Activated gamma-delta T cell treated with anti-CD3 and anti-CD28 coated beads, Interleukin-2, amount 50 U/mL, for 16 hours (primary cell): ENCODE results near the gene SPAG4.
A peak's percentile ranks its signal among the peaks of the same experiment; 100 is the strongest.

Experiments
- DNase-seq: peaks from one replicate; pipeline ENCODE4 v3.0.0-alpha.2; 2020; ENCODE audit warnings: low read depth

SPAG4 gene, protein sequence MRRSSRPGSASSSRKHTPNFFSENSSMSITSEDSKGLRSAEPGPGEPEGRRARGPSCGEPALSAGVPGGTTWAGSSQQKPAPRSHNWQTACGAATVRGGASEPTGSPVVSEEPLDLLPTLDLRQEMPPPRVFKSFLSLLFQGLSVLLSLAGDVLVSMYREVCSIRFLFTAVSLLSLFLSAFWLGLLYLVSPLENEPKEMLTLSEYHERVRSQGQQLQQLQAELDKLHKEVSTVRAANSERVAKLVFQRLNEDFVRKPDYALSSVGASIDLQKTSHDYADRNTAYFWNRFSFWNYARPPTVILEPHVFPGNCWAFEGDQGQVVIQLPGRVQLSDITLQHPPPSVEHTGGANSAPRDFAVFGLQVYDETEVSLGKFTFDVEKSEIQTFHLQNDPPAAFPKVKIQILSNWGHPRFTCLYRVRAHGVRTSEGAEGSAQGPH

DNA sequence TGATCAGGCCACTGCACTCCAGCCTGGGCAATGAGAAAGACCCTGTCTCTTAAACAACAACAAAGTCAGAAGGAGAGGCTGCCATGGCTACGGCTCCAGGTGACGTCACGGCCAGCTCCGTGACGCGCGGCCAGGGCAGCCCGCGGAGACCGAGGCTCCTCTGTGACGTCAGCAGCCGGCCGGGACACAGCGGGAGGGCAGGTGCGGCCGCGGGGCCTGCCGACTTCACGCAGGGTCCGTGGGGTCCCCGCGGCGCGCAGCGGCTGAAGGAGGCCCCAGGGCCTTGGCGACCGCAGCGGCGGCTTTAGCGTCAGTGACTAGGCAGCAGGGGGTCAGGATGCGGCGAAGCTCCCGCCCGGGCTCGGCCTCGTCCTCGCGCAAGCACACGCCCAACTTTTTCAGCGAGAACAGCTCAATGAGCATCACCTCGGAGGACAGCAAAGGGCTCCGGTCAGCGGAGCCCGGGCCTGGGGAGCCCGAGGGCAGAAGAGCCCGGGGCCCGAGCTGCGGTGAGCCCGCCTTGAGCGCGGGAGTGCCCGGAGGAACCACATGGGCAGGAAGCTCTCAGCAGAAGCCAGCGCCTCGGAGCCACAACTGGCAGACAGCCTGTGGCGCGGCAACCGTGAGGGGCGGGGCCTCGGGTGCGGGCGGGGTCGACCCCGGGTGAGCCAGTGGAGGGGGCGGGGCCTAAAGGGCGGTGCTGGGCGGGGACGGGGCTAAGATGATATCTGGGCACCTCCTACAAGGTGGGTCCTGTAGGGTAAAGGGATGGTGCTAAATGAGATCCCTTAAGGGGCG, at the start of gene SPAG4:
Gene SPAG4, plus strand, starts transcription at position 163 of the 798 bp plus-strand sequence. Its CDS starts 175 bp downstream, at position 338.
- peak; percentile 100 for DNase-seq

DNA sequence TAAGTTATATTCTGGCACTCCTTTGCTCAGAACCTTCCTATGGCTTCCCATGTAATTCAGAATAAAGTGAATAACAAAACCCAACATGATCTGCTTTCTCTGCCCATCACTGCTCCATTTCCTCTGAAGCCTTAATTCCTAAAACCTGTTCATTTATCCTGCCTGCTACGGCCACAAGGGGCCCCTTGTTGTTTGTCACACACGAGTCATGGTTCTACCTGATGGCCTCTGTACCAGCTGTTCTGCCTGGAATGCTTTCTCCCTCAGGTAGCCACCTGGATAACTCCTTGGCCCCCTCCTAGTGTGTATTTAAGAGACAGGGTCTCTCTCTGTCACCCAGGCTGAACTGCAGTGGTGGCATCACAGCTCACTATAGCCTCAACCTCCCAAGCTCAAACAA, 47.0 kb upstream of the SPAG4 start:
- DNase-seq = no peak

DNA sequence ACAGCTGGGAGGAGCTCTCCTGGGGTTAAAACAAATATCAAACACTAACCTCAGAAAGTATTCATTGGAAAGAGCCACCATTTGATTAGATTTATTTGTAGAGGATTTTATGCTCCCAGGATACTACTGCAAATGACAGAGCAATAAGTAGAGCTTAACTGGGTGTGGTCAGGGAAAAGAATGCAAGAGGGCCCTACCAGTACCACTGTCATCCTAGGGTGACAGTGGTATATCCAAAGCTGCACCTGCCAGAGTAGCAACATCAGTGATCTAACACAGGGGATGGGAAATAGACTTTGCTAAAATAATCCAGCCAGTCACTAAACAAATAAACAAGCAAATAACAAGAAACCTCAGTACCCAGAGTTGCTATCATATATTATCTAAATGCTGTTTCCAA, 44.1 kb upstream of the SPAG4 start:
- no peak for DNase-seq

DNA sequence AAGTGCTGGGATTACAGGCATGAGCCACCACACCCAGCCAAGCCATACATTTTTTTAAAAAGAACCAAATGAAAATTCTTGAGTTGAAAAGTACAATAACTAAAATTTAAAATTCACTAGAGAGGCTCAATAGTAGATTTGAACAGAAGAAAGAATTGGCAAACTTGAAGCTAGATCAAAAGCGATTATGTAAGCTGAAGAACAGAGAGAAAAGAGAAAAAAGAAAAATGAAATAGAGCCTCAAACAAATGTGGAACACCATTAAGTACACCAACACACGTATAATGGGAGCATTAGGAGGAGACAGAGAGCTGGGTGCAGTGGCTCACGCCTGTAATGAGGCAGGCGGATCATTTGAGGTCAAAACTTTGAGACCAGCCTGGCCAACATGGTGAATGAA, 42.8 kb upstream of the SPAG4 start:
- DNase-seq = no peak

DNA sequence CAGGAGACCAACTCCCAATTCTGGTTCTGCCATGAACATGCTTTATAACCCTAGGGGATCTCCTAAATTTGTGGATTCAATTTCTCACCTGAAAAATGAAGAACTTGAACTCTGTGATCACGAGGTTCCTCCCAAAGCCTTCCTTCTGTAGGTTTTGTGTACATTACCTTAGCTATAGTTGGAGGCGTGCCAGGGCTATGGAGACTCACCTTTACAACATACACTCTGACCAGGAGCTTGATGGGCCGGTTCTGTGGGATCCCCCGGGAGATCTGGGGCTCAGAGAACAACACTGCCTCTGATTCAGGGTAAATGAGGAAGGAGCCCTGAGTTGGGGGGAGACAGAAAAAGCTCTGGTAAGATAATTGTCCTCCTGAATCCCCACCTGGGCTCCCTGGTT, 39.7 kb upstream of the SPAG4 start:
- DNase-seq = no peak

DNA sequence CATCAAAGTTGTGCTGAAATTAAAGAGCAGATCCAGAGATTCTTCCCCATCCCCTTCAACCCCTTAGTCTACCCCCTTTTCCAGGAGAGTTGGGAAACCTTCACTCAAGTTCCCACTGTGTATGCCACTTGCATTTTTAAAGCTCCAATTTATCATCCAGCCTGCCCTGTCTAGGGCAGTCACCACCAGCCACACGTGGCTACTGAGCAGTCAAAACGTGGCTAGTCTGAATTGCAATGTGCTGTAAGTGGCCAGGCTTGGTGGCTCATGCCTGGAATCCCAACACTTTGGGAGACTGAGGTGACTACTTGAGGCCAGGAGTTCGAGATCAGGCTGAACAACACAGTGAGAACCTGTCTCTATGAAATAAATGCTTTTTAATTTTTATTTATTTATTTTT, 38.8 kb upstream of the SPAG4 start:
- no peak for DNase-seq

DNA sequence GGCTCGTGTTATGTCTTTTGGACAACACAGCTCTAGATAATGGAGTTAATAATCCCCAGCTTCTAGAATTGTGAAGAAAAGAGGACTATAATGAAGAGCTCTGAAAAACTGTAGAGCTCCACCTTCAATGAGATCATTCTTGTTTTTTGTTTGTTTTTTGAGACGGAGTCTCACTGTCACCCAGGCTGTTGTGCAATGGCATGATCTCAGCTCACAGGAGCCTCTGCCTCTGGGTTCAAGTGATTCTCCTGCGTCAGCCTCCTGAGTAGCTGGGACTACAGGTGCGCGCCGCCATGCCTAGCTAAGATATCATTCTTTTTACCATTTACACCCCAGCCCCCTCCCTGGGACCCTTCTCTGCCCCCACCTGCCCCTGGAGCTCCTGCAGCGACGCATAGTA, 37.2 kb upstream of the SPAG4 start:
- DNase-seq = no peak

DNA sequence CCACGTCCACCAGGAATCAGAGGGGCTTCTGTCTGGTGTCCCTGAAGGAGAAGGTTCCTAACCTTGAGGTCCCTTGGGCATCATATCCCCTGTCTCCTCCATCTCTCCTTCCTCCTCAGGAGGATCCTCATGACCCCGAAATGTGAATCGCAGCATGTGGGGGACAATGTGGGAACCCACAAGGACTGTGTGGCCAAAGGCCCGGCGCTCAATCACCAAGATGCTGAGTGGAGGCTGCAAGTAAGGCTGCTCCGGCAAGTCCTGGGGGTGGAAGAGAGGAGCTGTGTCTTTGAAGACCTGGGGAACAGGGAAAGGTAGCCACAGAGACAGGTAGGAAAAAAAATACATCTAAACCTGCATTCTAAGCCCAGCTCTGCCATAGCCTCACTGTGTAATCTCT, 36.4 kb upstream of the SPAG4 start:
- no peak for DNase-seq

DNA sequence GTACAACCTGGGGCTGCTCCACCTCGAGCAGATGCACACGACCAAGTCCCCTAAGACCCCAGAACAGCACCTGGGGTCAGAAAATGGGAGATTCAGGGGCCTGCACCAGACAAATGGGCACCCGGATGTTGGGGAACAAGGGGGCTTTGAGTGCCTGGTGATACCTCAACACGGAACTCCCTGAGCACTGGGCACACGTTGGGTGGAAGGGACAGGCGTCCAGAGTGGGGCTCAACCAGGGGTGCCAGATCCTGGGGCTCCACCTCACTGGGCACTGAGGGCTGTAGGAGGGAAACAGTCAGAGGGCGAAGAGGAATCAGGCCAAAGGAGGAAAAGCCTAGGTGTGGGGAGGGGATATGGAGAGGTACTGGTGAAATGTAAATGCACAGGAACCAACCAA, 33.5 kb upstream of the SPAG4 start:
- no peak for DNase-seq

DNA sequence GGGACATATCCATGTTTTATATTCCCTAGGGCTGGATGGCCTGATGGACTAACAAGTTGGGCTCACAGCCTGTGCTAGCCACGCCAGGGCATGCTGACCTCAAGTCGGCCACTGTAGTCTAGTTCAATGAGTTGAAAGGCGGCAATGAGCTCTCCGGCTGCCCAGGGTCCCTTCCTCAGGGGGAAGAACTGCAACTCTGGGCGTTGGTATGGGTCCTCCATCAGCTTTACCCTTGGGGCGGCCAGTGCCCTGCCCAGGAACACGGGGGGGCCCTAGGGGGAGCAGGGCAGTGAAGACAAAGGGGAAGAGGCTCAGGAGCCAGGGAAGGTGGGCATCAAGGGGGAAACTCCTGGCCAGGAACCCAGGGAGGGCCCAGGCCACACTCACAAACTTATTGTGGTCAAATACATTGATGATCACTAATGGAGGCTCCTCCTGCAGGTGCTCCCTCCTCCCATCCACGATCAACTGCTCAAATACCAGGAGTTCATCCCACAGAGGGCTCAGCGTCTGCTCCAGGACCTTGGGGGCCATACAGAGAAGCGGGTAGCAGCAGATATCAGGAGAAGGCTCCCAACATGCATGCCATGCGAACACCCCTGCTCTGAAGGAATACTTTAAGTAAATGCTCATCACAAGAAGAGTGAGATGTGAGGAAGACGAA, 32.8 kb upstream of the SPAG4 start:
- DNase-seq = no peak

DNA sequence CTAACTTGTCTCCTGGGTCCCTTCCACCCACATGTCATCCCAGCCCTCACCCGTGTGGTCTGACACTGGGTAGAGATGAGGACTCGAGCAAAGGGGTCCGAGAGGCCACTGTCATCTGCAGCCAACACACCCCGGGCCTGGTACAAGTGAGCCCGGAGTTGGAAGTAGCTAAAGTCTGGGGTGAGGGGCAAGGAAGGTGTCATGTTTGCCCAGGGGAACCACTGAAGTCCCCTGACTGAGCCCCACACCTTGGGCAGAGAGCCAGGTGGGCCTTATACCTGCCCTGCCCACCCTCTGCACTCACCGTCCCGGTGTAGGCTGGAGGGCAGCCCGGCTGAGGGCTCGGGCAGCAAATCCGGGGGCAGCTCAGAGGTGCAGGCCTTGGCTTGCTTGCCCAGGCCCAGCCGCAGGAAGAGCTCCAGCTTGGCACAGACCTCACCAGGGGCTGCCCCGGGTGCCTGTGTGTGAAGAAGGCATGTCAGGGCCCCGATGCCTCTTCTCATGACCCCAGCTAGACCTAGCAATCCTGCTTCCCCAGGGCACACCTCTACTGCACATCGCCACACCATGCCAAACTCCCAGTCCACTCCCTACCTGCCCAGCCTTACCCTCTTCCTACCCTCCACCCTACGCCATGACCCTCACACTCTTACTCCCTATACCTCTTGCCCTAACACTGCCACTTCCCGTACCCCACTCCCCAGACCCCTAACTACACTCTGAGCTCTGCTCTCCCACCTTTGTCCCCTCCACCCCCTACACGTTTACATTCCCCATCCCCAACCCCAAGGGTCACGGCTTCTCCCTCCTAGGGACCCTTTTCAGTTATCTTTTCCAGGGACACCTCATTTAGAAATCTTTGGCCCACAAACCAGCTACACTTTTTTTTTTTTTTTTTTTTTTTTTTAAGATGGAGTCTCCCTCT, 31.7 kb upstream of the SPAG4 start:
- no peak for DNase-seq

DNA sequence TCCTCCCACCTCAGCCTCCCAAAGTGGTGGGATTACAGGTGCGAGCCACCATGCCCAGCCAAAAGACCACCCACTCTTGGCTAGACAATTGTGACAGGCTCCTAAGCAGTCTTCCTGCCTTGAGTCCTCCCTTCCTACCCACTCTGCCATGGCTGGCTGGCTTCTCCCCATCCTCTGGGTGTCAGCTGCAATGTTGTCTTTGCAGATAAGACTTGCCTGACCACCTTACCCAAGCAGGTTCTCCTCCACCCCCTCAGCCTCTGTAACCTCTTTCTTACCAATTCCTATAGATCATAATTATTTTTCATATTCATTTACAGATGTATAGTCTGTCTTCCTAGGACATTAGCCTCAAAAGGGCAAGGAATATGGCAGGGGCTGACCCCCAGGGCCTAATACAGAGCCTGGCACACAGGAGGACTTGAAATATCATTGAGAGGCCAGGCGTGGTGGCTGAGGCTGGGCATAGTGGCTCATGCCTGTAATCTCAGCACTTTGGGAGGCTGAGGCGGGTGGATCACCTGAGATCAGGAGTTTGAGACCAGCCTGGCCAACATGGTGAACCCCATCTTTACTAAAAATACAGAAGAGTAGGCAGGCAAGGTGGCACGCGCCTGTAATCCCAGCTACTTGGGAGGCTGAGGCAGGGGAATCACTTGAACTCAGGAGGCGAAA, 28.7 kb upstream of the SPAG4 start:
- DNase-seq = no peak

DNA sequence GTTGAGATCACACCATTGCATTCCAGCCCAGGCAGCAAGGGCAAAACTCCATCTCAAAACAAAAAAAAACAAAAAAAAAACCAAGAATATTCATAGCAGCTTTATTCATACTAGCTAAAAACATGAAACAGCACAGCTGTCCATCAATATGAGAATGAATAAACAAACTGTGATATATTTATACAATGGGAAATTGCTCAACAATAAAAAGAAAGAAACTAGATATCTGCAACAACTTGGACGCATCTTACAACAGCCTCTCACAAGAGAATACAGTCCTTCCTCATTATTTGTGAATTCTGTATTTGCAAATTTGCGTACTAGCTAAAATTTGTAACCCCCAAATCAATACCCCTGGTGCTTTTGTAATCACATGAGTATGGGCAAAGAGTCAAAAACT, 28.2 kb upstream of the SPAG4 start:
- DNase-seq = no peak

DNA sequence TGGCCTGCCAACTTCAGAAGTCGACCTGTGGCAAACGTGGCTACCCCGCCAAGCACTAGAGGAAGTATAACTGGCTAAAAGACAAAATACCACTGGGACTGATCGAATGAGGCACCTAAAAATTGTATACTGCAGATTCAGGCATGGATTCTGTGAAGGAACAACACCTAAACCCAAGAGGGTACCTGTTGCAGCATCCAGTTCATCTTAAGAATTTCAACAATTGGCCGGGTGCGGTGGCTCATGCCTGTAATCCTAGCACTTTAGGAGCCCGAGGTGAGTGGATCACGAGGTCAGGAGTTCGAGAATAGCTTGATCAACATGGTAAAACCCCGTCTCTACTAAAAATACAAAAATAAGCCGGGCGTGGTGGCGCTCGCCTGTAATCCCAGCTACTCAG, 27.2 kb upstream of the SPAG4 start:
- no peak for DNase-seq

DNA sequence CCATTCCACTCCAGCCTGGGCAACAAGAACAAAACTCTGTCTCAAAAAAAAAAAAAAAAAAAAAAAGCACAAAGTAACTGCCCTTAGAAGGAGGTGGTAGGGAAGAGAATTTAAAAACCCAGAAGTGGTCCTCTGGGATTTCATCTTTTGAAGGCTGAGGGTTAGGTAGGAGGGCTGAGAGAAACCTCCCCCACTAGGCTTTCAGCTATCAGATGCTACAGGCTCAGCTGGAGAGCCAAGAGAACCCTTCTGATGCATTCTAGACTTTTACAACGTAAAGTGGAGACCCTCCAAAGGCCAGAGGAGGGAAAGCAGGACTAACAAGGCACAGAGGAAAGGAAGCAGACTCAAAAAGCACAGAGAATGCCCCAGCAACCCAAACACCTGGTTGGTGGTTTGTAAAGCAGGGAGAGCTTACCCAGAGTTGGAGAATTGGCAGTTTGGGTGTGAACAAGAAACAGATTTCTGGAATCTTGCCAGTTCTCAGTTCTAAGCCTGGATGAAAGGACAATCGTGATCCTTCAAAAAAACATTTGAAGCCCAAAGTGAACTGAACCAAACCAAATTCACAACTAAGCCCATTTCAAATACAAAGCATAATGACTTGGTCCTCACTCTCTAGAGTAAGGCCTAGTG, 23.2 kb upstream of the SPAG4 start:
- no peak for DNase-seq

DNA sequence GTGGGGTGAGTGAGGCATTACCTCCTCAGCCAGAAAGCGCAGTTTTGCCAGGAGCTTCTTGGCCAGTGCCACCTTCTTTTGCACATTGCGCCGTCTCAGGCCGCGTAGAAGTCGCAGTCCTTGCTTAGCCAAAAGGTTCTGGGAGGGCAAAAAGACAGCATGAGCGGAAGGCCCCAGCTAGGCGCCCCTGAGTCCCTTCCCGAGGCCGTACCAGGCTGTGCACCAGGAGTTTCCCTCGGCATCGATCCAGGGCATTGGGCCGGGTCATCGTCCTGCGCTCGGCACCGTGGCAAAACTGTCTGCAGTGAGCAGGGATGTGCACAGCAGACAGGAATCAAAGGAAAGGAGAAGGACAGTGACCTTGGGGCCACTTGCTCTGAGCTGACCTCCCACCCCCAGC, 20.2 kb upstream of the SPAG4 start:
- DNase-seq = no peak

DNA sequence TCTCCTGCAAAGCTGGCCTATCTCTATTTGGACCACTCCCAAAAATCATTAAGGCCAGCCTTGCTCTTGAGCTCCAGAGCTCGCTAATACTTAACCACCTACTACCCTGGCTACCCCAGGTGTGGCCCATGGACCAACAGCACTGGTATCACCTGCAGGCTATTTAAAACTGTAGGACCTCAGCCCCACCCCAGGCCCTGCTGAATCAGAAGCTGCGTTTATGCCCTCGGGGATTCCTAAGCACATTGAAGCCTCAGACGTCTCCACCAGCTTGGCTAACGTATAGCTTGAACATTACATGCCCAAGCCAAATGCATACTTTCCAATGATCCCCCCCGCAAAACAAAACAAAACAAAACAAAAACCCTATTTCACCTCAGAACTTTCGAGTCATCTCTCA, 19.7 kb upstream of the SPAG4 start:
- no peak for DNase-seq

DNA sequence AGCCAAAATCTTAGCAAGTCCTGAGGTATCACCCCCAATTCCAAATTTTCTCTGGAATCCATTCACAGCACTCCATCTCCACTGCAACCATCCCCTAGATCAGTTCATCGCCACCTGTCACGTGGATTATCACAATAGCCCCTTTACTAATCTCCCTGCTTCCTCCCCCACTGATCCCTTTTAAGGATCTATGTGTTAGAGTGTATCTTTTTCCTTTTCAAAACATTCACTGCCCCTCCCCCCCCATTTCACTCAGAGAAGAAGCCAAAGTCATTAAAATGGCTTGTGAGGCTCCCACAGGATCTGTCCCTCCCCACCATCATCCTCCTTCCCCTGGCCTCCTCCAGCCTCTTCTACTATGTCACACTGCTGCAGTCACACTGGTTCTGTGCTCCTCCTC, 18.4 kb upstream of the SPAG4 start:
- no peak for DNase-seq

DNA sequence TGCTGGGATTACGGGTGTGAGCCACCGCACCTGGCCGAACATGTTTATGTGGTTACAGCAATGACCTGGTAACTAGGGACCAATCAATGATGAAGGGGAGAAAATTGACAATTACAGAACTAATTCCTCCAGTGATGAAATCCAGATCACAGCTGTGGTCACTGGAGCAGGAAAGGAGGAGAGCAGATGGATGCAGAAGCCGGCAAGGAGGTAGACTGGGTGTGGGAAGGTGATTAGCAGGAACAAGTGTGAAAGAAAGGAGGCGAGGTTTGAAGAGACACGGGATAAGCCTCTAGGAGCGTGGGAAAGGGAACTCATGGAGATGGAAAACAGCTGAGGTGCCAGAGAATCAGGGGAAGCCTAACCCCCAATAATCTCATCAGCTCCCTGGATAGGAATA, 17.2 kb upstream of the SPAG4 start:
- DNase-seq = no peak

DNA sequence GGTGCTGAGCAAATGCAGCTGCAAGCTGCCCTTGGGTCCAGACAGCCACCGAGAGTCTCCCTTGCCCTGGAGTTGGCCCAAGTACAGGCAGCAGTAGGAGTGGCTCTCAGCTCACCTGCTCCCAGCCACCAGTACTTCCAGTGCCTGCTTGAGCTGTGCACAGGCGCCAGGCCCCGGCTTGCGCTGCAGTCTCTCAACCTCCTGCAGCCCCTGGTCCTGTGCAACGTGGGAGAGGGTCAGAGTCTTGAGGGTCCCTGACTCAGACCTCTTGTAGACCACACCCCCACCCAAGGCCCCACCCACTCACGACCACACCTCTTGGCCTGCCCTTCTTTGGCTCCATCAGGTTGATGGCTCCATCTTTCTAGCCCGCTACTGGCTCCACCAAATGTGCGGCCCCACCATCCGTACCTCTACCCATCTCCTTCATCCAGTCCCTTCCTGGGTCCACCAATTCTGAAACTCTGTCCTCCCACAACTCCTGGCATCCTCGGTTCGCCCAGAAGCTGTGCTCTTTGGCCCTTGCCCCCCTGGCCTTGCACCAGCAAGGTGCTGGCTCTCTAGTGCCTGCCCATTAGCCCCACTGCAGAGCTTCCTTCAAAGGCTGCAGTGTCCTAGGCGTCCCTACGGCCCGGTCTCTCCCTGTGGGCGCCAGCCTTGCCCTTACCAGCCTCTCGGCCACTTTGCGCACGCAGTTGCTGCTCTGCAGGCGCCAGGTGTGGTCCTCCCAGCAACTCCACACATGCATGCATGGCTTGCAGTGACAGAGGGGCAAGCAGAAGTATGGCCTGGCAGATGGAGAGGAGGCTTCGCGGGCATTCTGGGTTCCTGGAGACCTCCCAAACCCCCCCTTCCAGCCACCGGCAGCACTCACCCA, 16.5 kb upstream of the SPAG4 start:
- no peak for DNase-seq
